ENCODE measurements around the gene HTT-AS. TPM values are rescaled to one million over a fixed set of nuclear protein-coding genes. Genes with fewer than 3 reads are reported as not detected.
A peak's percentile ranks its signal among the peaks of the same experiment; 100 is the strongest.

HTT-AS gene
- total and polyA plus RNA-seq, 2 of the 8 experiments (the other 6 are each of a cell fraction or from before 2014, with no cell fraction given), result not detected

GRCh38 chr4:3021127-3021526 is 53.2 kb downstream of the HTT-AS start:
- H2BK5ac ChIP-seq (ENCODE audit: low read depth, low read length), result peak overlapping the region; percentile 35; the same call in 1 of the 2 replicates
- no peaks in the 10 kb centered on the region for H3K79me2 ChIP-seq (ENCODE audit: control insufficient read depth in 1 of 2, insufficient read depth in 2 of 2, low read length in 2 of 2)
- POLR2A ChIA-PET (ENCODE audit: partially characterized antibody), result no interaction called here

More at GRCh38 chr4:3021127-3021526, 53.2 kb downstream of the HTT-AS start:
- FAIRE-seq, result no peak
- Histone ChIP-seq H4K91ac (replicated peaks; ENCODE audit: insufficient read length, low read length) (no peak overlapping the region), H3K4me1 (replicated peaks in 1 of 4; ENCODE audit: control insufficient read depth in 3 of 4, insufficient read depth in 4 of 4, low read length in 3 of 4) (peaks cover 0 to 7% (median 1%) of the 10 kb centered on the region in 4 experiments; a peak in 4 of 7 replicates), H4K8ac (ENCODE audit: extremely low read depth, insufficient read depth, low read length) (no peak overlapping the region), H3K9me3 (ENCODE audit: insufficient read depth in 2 of 2, low read depth in 1 of 2, low read length in 1 of 2) (no peaks in the 10 kb centered on the region), H3K4me3 (ENCODE audit: extremely low read depth in 1 of 4, insufficient read depth in 2 of 4, low read depth in 3 of 4, low read length in 4 of 4) (no peak overlapping the region), H3K27me3 (replicated peaks in 1 of 4; ENCODE audit: control insufficient read depth in 3 of 4, extremely low read depth in 1 of 4, insufficient read depth in 3 of 4, low read length in 3 of 4) (no peaks in the 10 kb centered on the region), H2AFZ (ENCODE audit: low read length) (no peak overlapping the region), H4K5ac (ENCODE audit: insufficient read length, low read depth, low read length) (no peak overlapping the region), H3K4me2 (ENCODE audit: insufficient read depth in 1 of 2, low read depth in 2 of 2, low read length in 2 of 2) (no peak overlapping the region), H3K79me1 (ENCODE audit: low read depth, low read length) (no peaks in the 10 kb centered on the region), H2BK120ac (replicated peaks; ENCODE audit: low read depth, low read length) (no peak overlapping the region), H3K27ac (ENCODE audit: low read depth, low read length) (no peak overlapping the region), H2BK12ac (ENCODE audit: low read depth, low read length) (0 out of 2 replicates have a peak overlapping the region, but pooled peaks have one; percentile 68), H3K36me3 (ENCODE audit: control insufficient read depth in 2 of 4, insufficient read depth in 4 of 4, low read length in 3 of 4) (no peaks in the 10 kb centered on the region), H2BK15ac (ENCODE audit: low read length) (no peak overlapping the region), H4K20me1 (replicated peaks in 1 of 2; ENCODE audit: control insufficient read depth in 1 of 2, insufficient read depth in 2 of 2, low read length in 2 of 2) (no peaks in the 10 kb centered on the region), H3K18ac (ENCODE audit: extremely low read depth, low read length) (peak overlapping the region; percentile 43; the same call in 1 of the 2 replicates), H2AK5ac (ENCODE audit: low read depth, low read length) (peak overlapping the region; percentile 39; the same call in 1 of the 2 replicates), H3K56ac (replicated peaks; ENCODE audit: insufficient read length, low read depth, low read length) (no peak overlapping the region), H3K23ac (ENCODE audit: insufficient read length) (no peak overlapping the region), H2BK20ac (ENCODE audit: low read length) (no peak overlapping the region), H3K23me2 (ENCODE audit: low read depth, low read length) (no peaks in the 10 kb centered on the region), H3K4ac (replicated peaks; ENCODE audit: insufficient read length, low read depth, low read length) (no peak overlapping the region), H3K9ac (replicated peaks in 1 of 4; ENCODE audit: extremely low read depth in 1 of 4, low read depth in 3 of 4, low read length in 3 of 4) (no peak overlapping the region; a peak in 1 of 7 replicates), H3K14ac (ENCODE audit: insufficient read length) (no peak overlapping the region)
- WGBS, 2 experiments (ENCODE audit: extremely low coverage in 1 of 2, insufficient coverage in 1 of 2, insufficient read length in 1 of 2, insufficient replicate concordance in 2 of 2, low coverage in 1 of 2, low lambda C conversion rate in 2 of 2, missing lambda C conversion rate in 1 of 2), result 78% methylated on average over 6 of the region's 6 CpGs; no CpG with 5 or more reads in 1 of the 2 experiments
- DNase-seq (ENCODE audit: low read depth in 1 of 2, low spot score in 2 of 2), result no peak
- CTCF ChIA-PET (ENCODE audit: partially characterized antibody), result interaction anchor here (1.0 to 1.3 kb wide), 4 partner anchors 10 to 167 kb away, joined by 3 to 5 read pairs (median 4); no protein-coding TSS in a partner anchor
- peak; percentile 45; the same call in 1 of the 2 replicates for TF ChIP-seq MAX (IDR thresholded peaks at IDR 0.05)
- no peak for TF ChIP-seq EGR1 (IDR thresholded peaks at IDR 0.05; ENCODE audit: borderline replicate concordance, low read depth, low read length)
